GM12801 (cell line): ENCODE results near the gene PEAK1.

Source experiments
- CTCF ChIP-seq: IDR thresholded peaks from one replicate; pipeline ENCODE4 v1.5.1; 2011; ENCODE audit warnings: control low read depth; ENCODE audit not compliant: insufficient read length; ENCODE audit errors: extremely low read depth

PEAK1 gene

DNA sequence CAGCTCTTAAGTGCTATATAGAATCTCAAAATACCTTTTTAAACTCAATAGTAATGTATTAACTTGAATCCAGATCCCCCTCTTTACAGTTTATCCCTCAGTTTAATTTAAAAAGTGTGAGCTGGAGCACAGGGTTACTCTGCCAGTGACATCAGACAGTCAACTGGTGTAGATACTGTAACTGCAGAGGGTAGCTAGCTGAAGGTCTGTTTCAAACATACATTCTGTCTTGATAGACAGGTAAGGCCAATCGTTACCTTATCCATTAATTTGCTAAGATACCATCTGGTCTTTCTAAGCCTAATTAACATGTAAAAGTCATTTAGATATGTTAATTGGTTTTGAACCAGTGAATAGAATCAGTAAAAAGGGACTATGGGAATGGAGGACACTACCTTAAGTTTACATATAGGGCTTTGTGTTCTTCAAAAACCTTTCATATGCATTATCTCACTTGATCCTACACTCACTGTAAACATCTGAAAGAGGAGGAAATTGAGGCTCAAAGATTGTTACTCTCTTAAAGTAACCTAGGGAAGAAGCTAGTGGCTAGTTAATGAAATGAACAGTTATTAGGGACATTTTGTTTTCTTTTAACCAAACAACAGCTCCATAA lies 289.5 kb downstream of the PEAK1 start:
- TF ChIP-seq CTCF = no peak

- TF ChIP-seq CTCF = no peak
Measured at GRCh38 chr15:77127626-77128025, 292.3 kb downstream of the PEAK1 start.

DNA sequence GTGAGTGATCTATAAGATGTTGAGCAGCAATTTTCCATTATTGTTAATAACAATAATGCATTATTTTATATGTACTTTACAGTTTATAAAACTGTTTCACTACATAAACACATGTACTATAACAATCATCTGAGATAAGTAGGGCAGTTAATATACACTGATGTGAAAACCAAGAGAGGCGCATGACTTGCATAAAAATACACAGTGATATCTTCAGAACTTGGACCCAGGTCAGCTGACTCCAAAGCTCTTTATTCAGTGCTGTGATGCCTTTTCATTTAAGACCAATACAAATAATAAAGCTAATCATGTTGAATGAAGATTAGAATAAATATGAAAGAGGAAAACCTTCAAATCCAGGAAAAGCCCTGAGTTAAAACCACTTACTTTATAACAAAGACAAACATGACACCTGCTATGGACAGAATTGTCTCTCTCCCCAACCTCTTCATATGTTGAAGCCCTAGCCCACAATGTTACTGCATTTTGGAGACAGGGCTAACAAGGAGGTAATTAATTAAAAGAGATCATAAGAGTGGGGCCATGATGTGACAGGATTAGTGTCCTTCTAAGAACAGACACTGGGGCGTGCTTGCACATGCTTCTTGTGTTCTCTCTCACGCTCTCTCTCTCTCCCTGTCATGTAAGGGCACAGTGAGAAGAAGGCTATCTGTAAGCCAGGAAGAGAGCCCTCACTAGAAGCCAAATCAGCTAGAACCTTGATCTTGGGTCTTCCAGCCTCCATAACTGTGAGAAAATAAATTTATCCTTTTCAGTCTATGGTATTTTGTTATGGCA lies 293.2 kb downstream of the PEAK1 start:
- TF ChIP-seq CTCF = no peak

DNA sequence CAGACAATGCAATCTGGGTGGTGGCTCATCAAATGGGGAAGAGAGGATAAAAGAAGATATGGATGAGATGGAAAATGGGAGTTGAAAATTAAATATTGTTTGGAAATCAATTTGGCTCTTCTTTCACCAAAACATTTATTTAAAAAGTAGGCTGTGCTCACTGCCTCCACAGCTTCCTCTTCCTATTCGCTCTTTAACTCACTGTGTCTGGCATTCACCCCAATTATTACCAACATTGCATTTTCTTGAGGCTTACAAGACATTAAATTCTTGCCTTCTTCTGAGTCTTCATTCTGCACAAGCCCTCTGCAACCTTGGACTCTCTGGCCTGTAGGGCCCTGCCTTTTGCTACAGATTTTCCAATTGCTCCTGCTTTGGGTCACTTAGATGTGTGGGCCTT lies 296.1 kb downstream of the PEAK1 start:
- TF ChIP-seq CTCF = no peak

DNA sequence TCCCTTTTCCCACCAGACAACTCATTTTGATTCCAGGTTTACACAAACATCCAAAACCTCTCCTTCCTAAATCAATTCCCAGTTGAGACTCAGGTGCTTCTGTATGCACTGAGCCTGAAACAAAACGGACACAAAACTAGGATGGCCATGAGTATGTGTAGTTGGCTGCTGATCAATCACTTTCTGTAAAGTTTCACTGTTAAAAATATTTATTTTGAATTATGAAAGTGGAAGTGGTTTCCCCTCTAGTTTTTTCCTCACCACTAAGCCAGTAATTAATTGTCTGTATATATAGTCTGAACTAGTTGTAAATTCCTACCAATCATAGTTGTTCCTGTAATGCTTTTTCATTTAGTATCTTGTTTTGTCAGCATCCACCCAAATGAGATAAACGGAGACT lies 297.3 kb downstream of the PEAK1 start:
- TF ChIP-seq CTCF = no peak

- TF ChIP-seq CTCF = no peak
Measured at GRCh38 chr15:77121599-77121998, 298.3 kb downstream of the PEAK1 start.

DNA sequence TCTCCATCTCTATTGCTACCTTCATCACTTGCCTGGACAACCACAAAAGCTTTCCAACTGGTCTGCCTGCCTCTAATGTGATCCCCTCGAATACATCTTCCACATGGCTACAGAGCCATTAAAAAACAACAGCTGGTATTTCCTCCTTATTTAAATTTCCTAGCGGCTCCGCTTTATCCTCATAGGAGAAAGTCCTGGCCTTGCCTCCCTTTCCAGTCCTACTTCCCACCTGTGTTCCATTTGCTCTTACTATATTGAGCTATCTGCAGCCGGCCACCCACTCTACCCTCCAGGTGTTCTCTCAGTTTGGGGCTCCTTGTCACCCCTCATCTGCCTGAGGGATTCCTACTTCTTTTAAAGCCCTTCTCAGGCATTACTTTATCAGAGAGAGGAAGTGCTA lies 299.3 kb downstream of the PEAK1 start:
- no peak for TF ChIP-seq CTCF
